ENCODE measurements around the gene ERN1.

DNA sequence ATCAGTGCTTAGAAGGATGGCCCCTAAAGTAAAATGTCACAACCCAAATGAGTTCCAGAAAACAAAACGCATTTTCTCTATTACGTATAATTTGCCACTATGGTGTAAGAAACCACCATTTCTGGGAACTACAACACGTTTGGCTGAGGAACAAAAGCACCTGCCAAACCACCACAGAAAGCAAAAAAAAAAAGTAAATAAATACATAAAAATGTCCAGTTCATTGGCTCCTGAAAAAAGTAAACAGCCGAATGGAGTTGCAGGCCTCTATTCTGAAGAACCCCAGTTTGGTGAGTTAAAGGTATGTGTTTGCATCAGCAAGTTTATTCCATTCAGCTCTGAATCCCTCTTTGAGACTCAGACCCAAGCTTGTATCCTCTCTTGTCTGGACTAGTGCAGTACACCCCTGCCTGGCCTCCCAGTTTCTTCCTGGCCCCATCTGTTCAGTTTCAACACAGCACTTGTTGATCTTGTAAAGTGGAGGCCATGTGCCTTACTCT is 36.9 kb downstream of the ERN1 start:
- TF ChIP-seq, protein P1, sequence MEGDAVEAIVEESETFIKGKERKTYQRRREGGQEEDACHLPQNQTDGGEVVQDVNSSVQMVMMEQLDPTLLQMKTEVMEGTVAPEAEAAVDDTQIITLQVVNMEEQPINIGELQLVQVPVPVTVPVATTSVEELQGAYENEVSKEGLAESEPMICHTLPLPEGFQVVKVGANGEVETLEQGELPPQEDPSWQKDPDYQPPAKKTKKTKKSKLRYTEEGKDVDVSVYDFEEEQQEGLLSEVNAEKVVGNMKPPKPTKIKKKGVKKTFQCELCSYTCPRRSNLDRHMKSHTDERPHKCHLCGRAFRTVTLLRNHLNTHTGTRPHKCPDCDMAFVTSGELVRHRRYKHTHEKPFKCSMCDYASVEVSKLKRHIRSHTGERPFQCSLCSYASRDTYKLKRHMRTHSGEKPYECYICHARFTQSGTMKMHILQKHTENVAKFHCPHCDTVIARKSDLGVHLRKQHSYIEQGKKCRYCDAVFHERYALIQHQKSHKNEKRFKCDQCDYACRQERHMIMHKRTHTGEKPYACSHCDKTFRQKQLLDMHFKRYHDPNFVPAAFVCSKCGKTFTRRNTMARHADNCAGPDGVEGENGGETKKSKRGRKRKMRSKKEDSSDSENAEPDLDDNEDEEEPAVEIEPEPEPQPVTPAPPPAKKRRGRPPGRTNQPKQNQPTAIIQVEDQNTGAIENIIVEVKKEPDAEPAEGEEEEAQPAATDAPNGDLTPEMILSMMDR (IDR thresholded peaks at IDR 0.05), result no peak
- no peak for TF ChIP-seq POLR2A (IDR thresholded peaks at IDR 0.05)

Data from body of pancreas (tissue), 4 donors.